NCI-H146 (cell line): Measurements from ENCODE around the gene OGDHL.
"Not testable (repeated sequence)": the region's sequence is repeated elsewhere in the genome, so short reads cannot be mapped to it uniquely, and the experiment has no call there.

Source experiments
- DNase-seq: peaks from one replicate; lab custom pipeline; 2025; lab: John Stamatoyannopoulos, UW

Gene OGDHL

GRCh38 chr10:49738616-49739360 lies 23.3 kb downstream of the OGDHL start:
- no peak for DNase-seq

- no peak for DNase-seq
Observed at GRCh38 chr10:49737474-49738201, 24.5 kb downstream of the OGDHL start.

DNA sequence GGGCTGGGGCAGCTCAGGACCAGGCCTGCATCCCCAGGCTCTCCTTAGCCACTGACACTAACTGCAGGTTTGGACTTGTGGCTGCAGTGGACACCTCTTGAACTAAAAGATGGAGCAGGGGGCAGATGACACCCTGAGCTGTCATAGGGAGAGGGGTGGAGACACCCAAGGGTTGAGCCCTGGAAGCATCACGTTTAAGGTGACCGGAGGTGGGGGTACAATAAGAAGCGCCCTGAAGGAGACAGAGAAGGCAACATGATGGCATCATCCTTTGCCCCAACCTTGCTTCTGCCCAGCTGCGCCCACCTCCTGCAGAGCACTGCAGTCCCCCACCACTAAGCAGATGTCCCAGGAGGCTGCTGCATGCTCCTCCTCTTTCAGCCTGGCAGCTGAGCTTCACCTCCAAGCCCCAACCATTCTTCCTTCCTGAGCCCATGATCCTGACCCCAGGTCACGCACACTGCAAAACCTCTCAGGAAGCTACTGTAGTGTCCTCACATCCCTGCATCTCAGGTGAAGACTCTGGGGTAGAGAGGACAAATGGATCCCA lies 25.5 kb downstream of the OGDHL start:
- no peak for DNase-seq

GRCh38 chr10:49735848-49736563 lies 26.1 kb downstream of the OGDHL start:
- no peak for DNase-seq

- DNase-seq, result no peak
Observed at GRCh38 chr10:49735161-49735560, 27.0 kb downstream of the OGDHL start.

GRCh38 chr10:49734676-49735075 lies 27.4 kb downstream of the OGDHL start:
- no peak for DNase-seq

- no peak for DNase-seq
Observed at GRCh38 chr10:49733866-49734265, 28.3 kb downstream of the OGDHL start.

GRCh38 chr10:49726593-49726992 lies 35.5 kb downstream of the OGDHL start:
- no peak for DNase-seq

- DNase-seq, result not testable (repeated sequence)
Observed at GRCh38 chr10:49715157-49715556, 47.0 kb downstream of the OGDHL start.

- no peak for DNase-seq
Observed at GRCh38 chr10:49713266-49713665, 48.9 kb downstream of the OGDHL start.

DNA sequence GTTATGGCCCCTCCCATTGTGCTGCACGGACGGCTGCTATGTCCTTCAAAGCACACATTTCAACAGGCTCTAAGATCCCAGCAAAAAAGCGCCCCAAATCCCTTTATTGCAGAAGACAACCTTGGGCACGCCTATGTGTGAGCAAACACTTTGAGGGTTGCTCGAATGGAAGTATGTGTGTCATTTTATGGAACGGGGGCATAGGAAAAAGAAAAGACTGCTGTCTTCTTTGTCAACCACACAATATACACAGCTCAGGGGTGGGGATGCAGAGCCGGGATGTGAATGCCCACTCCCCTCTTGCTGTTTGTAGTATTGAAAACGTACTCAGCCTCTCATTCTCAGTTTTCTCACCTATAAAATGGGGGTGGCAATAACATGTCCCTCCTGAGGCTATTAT lies 50.6 kb downstream of the OGDHL start:
- DNase-seq, result no peak

DNA sequence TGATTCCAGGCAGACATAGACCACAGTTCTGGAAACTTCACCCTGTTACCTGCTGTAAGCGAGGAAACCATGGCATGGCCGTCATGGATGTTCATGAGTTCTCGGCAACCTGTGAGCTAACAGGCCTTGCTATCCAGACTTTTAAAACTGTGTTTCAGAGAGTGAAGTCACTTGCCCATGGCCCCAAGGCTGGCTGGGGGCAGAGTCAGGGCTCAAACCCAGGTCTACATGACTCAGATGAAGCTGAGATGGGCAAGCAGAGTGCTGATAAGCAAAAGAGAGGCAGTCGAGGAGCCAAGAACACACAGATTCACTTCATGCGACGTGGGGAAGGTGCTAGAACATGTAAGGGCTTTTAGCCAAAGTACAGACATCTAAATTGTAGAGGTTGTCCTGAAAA lies 51.2 kb downstream of the OGDHL start:
- no peak for DNase-seq

DNA sequence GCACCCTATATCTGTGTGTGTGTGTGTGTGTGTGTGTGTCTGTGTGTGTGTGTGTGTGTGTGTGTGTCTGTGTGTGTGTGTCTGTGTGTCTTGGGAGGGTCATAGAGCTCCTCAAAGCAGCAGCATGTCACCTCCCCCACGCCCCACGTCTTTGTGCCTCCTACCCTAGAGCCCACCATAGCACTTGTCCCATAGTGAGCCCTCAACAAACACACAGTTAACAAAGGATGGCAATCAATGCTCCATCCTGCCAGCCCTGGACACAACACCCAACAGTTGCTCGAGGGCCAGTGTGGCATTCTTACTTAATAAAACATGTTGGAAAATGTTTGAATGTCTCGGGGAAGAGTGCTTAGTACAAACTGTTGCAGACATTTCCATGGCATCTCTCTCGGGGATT lies 52.2 kb downstream of the OGDHL start:
- DNase-seq, result no peak

DNA sequence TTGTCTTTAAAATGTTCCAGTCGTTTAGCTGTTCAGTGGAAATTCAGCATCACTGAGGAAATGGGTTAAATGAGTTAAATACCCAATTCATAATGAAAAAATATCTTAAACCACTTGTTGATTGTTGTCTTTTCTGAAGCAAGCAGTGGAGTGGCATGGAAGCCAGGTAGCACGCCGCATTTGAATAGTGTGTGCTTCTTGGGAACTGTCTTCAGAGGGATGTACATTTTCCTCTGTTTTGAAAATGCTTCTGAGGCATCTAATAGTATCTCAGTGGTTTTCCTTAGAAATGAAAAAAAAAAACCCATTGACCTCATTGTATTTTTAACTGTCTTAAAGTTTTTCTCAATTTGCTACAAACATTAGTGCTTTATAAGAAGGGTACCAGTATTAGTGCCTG lies 54.5 kb downstream of the OGDHL start:
- no peak for DNase-seq

- peak; percentile 39 for DNase-seq
Observed at GRCh38 chr10:49700997-49701396, 61.1 kb downstream of the OGDHL start.

- no peak for DNase-seq
Observed at GRCh38 chr10:49700211-49700610, 61.9 kb downstream of the OGDHL start.

- DNase-seq, result no peak
Observed at GRCh38 chr10:49698679-49699078, 63.4 kb downstream of the OGDHL start.

DNA sequence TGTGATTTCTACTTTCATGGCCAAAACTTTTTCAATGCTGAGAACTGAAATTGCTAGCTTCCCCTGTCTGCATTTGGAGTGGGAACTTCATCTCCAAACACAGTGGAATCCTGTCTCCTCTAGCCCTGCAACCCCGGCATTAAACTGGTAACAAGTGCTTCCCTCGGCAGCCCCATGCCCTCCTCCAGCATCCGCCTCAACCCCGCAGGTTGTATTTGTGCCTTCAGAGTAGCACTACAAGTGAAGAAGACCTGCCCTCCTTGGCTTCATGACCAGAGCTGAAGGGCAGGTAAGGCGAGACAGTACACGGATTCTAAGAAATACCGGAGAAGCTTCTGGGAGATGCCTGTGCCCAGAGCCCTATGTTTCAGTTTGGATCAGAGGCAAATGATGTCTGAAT lies 65.8 kb downstream of the OGDHL start:
- no peak for DNase-seq

GRCh38 chr10:49694466-49694865 lies 67.7 kb downstream of the OGDHL start:
- DNase-seq, result no peak

DNA sequence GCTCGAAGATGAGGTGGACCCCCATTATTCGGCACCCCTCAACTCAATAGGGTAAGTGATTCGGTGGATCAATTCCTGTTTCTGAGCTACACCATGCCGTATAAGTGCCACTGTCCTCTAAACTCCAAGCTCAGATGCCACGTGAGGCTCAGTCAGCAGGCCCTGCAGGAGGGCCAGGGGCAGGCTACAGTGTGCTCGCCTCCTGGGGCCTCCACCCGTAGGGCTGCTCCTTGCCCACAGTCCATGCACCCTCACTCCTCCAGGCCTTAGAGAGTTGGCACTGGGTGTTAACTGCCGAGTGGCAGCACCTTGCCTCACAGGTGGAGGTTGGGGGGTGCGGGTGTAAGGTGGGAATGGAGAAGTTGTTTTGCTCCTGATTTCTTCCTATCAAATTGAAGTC lies 70.5 kb downstream of the OGDHL start:
- no peak for DNase-seq

DNA sequence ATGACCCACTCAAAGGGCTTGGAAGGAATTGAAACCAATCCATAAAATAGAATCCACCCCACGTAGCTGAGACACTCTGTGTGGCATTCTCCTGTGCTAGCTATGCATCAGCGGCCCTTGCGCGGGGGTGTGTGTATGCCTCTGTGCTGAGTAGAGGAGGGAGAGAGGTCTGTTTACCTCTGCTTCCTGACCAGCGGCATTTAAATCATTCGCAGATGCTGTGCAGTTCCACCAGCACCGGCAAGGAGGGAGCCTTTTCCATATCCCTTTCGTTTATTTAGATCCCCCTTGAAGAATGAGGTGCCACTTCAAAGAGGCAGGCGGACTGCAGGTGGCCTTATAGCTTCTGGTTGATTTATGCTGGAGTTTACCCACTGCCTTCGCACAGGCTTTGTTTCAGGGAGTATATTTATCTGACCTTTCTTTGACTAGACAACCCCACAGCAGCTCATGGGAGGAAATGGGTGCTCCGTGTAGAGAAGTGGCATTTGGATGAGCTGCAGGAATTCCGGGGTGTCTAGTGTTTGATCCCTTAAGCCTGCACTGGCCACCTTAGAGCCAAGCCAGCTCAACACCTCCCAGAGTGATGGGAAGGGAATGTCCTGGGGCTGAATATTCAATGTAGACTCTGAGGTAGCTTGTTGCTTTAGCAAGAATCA lies 71.3 kb downstream of the OGDHL start:
- DNase-seq, result no peak

GRCh38 chr10:49689882-49690510 lies 72.1 kb downstream of the OGDHL start:
- no peak for DNase-seq
